GM12878 (cell line): ENCODE results near the gene TYRO3. TPM values are rescaled to one million over a fixed set of nuclear protein-coding genes. Genes with fewer than 3 reads are reported as not detected.

Source experiments
- ATAC-seq: fragments of 200-7000 bp; cut with Tn5 transposase; 3 replicates; pipeline ENCODE4 v1.9.1; 2020; ENCODE audit warnings: mild to moderate bottlenecking, moderate library complexity
- BruUV-seq: library from RNA; stranded (reverse); fragments of 400-500 nt; replicated peaks from 2 replicates; lab custom pipeline; 2021; lab: Mats Ljungman, UMichigan
- CTCF ChIA-PET: fragments of 300-600 bp; sonication (Branson Sonifier 250); formaldehyde crosslinking; extraction: SDS; loops from one replicate; lab custom pipeline; 2021; ENCODE audit warnings: inconsistent platforms; lab: Yijun Ruan, JAX
- POLR2A ChIA-PET: fragments of 350-600 bp; formaldehyde crosslinking; extraction: SDS; loops from one replicate; lab custom pipeline; 2021; ENCODE audit warnings: inconsistent platforms; lab: Charles Lee
- RAD21 ChIA-PET: fragments of 300-600 bp; sonication (Branson Sonifier 250); formaldehyde crosslinking; loops from one replicate; lab custom pipeline; 2023; ENCODE audit warnings: antibody characterized with exemption; ENCODE audit not compliant: unreplicated experiment; lab: Charles Lee
- SMC1A ChIA-PET: fragments of 300-600 bp; sonication (Branson Sonifier 250); formaldehyde crosslinking; loops from one replicate; lab custom pipeline; 2023; ENCODE audit not compliant: unreplicated experiment, uncharacterized antibody; lab: Charles Lee
- DNase-seq: peaks from one replicate; pipeline ENCODE4 v3.0.0-alpha.2; 2011; ENCODE audit warnings: low read depth, low spot score
- FAIRE-seq: peaks from 3 replicates; lab custom pipeline; 2011; peaks lifted over from hg19 to GRCh38; lab: Jason Lieb, UNC
- H2AFZ ChIP-seq: 2 replicates; pipeline ENCODE4 v1.6.0; 2011; ENCODE audit warnings: low read depth, low read length, control low read depth; ENCODE audit not compliant: control insufficient read depth
- H3K27ac ChIP-seq: 2 replicates; pipeline ENCODE4 v1.5.1; 2011; ENCODE audit warnings: control low read depth; ENCODE audit not compliant: control insufficient read depth, insufficient read depth
- H3K27me3 ChIP-seq, 2 experiments: replicated peaks in 1 of 2; 2 replicates each; pipeline versions ENCODE4 v1.6.0 to v1.6.1; 2011; ENCODE audit warnings: low read length in 1 of 2; ENCODE audit not compliant: control insufficient read depth in 2 of 2, insufficient read depth in 2 of 2
- H3K36me3 ChIP-seq, 2 experiments: 2 replicates each; pipeline ENCODE4 v1.5.1; 2011; ENCODE audit warnings: low read length in 1 of 2; ENCODE audit not compliant: control insufficient read depth in 2 of 2, insufficient read depth in 2 of 2
- H3K4me1 ChIP-seq: 2 replicates; pipeline ENCODE4 v1.6.1; 2011; ENCODE audit warnings: mild to moderate bottlenecking, low read length, moderate library complexity, mixed read lengths; ENCODE audit not compliant: control insufficient read depth, insufficient read depth
- H3K4me2 ChIP-seq: 2 replicates; pipeline ENCODE4 v1.6.0; 2011; ENCODE audit warnings: control low read depth; ENCODE audit not compliant: control insufficient read depth, insufficient read depth
- H3K4me3 ChIP-seq: fragments of 200-600 bp; sonication (generic); 2 replicates; pipeline ENCODE4 v1.5.1; 2016
- H3K79me2 ChIP-seq: 2 replicates; pipeline ENCODE4 v1.6.0; 2011; ENCODE audit warnings: low read length; ENCODE audit not compliant: control insufficient read depth, insufficient read depth
- H3K9ac ChIP-seq: 2 replicates; pipeline ENCODE4 v1.8.0; 2011; ENCODE audit warnings: low read length, control low read depth, mixed read lengths; ENCODE audit not compliant: control insufficient read depth, insufficient read depth
- H3K9me3 ChIP-seq: replicated peaks from 3 replicates; pipeline ENCODE4 v1.5.1; 2011; ENCODE audit warnings: mild to moderate bottlenecking, low read length; ENCODE audit not compliant: control insufficient read depth, insufficient read depth
- H4K20me1 ChIP-seq: 2 replicates; pipeline ENCODE4 v1.6.0; 2011; ENCODE audit not compliant: control insufficient read depth, insufficient read depth
- CBX3 ChIP-seq: fragments of 200-600 bp; sonication (generic); IDR thresholded peaks from 2 replicates; pipeline ENCODE4 v1.6.1; 2016; ENCODE audit warnings: low read depth, borderline replicate concordance
- CREB1 ChIP-seq: IDR thresholded peaks from 2 replicates; pipeline ENCODE4 v1.6.1; 2012; ENCODE audit warnings: low read depth, mild to moderate bottlenecking, inconsistent platforms
- ETV6 ChIP-seq, 2 experiments: fragments of 450-650 bp in 1 of 2; IDR thresholded peaks in 1 of 2; conservative IDR thresholded peaks in 1 of 2; 2 replicates each; pipeline ENCODE4 v1.6.1; 2014; ENCODE audit warnings: antibody characterized with exemption in 1 of 2, borderline replicate concordance in 1 of 2, low read depth in 1 of 2, mild to moderate bottlenecking in 1 of 2, moderate library complexity in 1 of 2
- IRF3 ChIP-seq: fragments of 450-650 bp; IDR thresholded peaks from 2 replicates; pipeline ENCODE4 v1.6.1; 2014; ENCODE audit warnings: mild to moderate bottlenecking
- NFIC ChIP-seq: IDR thresholded peaks from 2 replicates; pipeline ENCODE4 v1.6.1; 2012; ENCODE audit warnings: low read depth, mild to moderate bottlenecking, inconsistent platforms, low read length, moderate library complexity
- NFYB ChIP-seq: IDR thresholded peaks from 2 replicates; pipeline ENCODE4 v1.6.1; 2011; ENCODE audit warnings: low read depth, mild to moderate bottlenecking, low read length, improper control_type of control experiment, moderate library complexity; ENCODE audit not compliant: insufficient read depth
- NR2F1 ChIP-seq: fragments of 450-650 bp; conservative IDR thresholded peaks from 2 replicates; pipeline ENCODE4 v1.6.1; 2017; ENCODE audit warnings: mild to moderate bottlenecking
- PML ChIP-seq: IDR thresholded peaks from 2 replicates; pipeline ENCODE4 v1.6.1; 2012; ENCODE audit warnings: low read length, inconsistent platforms
- POLR2AphosphoS5 ChIP-seq: IDR thresholded peaks from 2 replicates; pipeline ENCODE4 v1.6.1; 2011; ENCODE audit warnings: mild to moderate bottlenecking, low read length, inconsistent platforms
- RFX5 ChIP-seq: IDR thresholded peaks from 2 replicates; pipeline ENCODE4 v1.6.1; 2011; ENCODE audit warnings: low read depth, low read length, improper control_type of control experiment
- SMAD5 ChIP-seq: IDR thresholded peaks from 2 replicates; pipeline ENCODE4 v1.6.1; 2016; ENCODE audit warnings: antibody characterized with exemption, low read depth
- SMC3 ChIP-seq: IDR thresholded peaks from 2 replicates; pipeline ENCODE4 v1.6.1; 2011; ENCODE audit warnings: low read length, improper control_type of control experiment, borderline replicate concordance
- SREBF2 ChIP-seq: IDR thresholded peaks from 2 replicates; pipeline ENCODE4 v1.6.1; 2012; ENCODE audit warnings: mild to moderate bottlenecking, low read length
- TCF3 ChIP-seq: IDR thresholded peaks from 2 replicates; pipeline ENCODE4 v1.6.1; 2012; ENCODE audit warnings: low read depth, mild to moderate bottlenecking, low read length, borderline replicate concordance; ENCODE audit not compliant: insufficient read depth
- ZNF24 ChIP-seq: fragments of 450-650 bp; IDR thresholded peaks from 2 replicates; pipeline ENCODE4 v1.6.1; 2017; ENCODE audit warnings: antibody characterized with exemption, mild to moderate bottlenecking
- ZNF274 ChIP-seq: IDR thresholded peaks from one replicate; pipeline ENCODE4 v1.8.0; 2011; ENCODE audit not compliant: insufficient read length, insufficient read depth
- ZNF622 ChIP-seq: fragments of 450-650 bp; IDR thresholded peaks from 2 replicates; pipeline ENCODE4 v1.6.1; 2017; ENCODE audit warnings: mild to moderate bottlenecking, inconsistent platforms
- ZNF687 ChIP-seq: fragments of 450-650 bp; IDR thresholded peaks from 2 replicates; pipeline ENCODE4 v1.6.1; 2017; ENCODE audit warnings: mild to moderate bottlenecking, moderate library complexity
- WGBS: methylation state at CpG from one replicate; pipeline ENCODE4 v1.1.6; 2016; ENCODE audit warnings: low lambda C conversion rate; ENCODE audit not compliant: insufficient replicate concordance, insufficient coverage; ENCODE audit errors: missing lambda C conversion rate; 5-methylcytosine and 5-hydroxymethylcytosine counted together
- in situ Hi-C: fragments of 300-500 bp; cut with MboI; formaldehyde crosslinking; loops from 9 replicates; pipeline ENCODE4 v1.14.3; 2018; ENCODE audit warnings: mixed read lengths
- intact Hi-C: fragments of 100-400 bp; cut with micrococcal nuclease; formaldehyde crosslinking; loops from one replicate; pipeline ENCODE4 v1.14.2; 2022; ENCODE audit not compliant: unreplicated experiment
- polyA plus RNA-seq, 11 experiments: library from polyadenylated mRNA; depleted of rRNA in 4 of 11; unstranded in 6 of 11; stranded (reverse) in 5 of 11; fragments of >200 nt; fragmentation: Nextera tagmentation in 4 of 11; fragmentation: Illumina TruSeq in 1 of 11; extraction: Ambion mirVana in 4 of 11; extraction: Trizol in 1 of 11; gene quantifications; 1 replicate in 1 of 11; 2 replicates in 10 of 11; pipeline versions ENCODE4 v1.2.1 to v1.2.3, GENCODE V29; 2011 to 2016; ENCODE audit warnings: inconsistent platforms in 2 of 11, missing spikeins in 2 of 11, low read depth in 1 of 11
- total RNA-seq, 4 experiments: library from RNA; depleted of rRNA in 3 of 4; stranded (reverse); fragments of >200 nt in 3 of 4; fragmentation: Illumina TruSeq in 1 of 4; extraction: Trizol in 1 of 4; gene quantifications; 2 replicates each; pipeline versions ENCODE4 v1.2.1 to v1.2.3, GENCODE V29; 2013 to 2021
- TF ChIP-seq, protein P1 (sequence below): IDR thresholded peaks from 2 replicates; pipeline ENCODE4 v1.6.1; 2011; ENCODE audit warnings: borderline replicate concordance, low read depth, mild to moderate bottlenecking, moderate library complexity, low read length; ENCODE audit not compliant: insufficient read depth, poor library complexity, severe bottlenecking

Gene TYRO3
- total and polyA plus RNA-seq, 10 of the 15 experiments (the other 5 are each of a cell fraction or from before 2014, with no cell fraction given), result 0.06 to 0.28 (median 0.13) TPM; not detected in 4

DNA sequence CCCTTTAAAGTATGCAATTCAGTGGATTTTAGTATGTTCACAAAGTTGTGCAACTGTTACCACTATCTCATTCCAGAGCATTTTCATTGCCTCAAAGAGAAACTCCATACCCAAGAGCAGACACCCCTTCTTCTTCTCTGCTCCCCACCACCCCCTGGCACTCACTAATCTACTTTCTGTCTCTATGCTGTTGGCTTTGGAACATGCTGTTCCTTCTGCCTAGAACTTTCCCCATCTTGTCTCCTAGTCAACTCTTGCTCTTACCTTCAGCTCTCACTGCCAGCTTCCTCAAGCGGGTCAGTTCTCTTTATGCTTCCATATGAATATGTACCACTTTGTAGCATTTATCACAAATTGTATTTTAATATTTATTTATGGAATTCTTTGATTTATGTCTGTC lies 50.1 kb downstream of the TYRO3 start:
- RAD21 ChIA-PET, result no interaction called here
- TF ChIP-seq CBX3, result no peak
- no peak for TF ChIP-seq IRF3
- TF ChIP-seq NFYB, result no peak
- TF ChIP-seq ZNF687, result no peak
- no peak for TF ChIP-seq PML
- no peak for TF ChIP-seq RFX5
- TF ChIP-seq ZNF24, result no peak
- TF ChIP-seq NFIC, result no peak
- TF ChIP-seq SMAD5, result no peak
- no peak for TF ChIP-seq ZNF274
- no peak for TF ChIP-seq CREB1
- TF ChIP-seq SMC3, result no peak
- TF ChIP-seq, protein P1, sequence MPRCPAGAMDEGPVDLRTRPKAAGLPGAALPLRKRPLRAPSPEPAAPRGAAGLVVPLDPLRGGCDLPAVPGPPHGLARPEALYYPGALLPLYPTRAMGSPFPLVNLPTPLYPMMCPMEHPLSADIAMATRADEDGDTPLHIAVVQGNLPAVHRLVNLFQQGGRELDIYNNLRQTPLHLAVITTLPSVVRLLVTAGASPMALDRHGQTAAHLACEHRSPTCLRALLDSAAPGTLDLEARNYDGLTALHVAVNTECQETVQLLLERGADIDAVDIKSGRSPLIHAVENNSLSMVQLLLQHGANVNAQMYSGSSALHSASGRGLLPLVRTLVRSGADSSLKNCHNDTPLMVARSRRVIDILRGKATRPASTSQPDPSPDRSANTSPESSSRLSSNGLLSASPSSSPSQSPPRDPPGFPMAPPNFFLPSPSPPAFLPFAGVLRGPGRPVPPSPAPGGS, result no peak
- no peak for TF ChIP-seq ZNF622
- no peak for TF ChIP-seq NR2F1
- TF ChIP-seq SREBF2, result no peak
- no peak for TF ChIP-seq POLR2AphosphoS5
- TF ChIP-seq ETV6 (conservative IDR thresholded peaks at IDR 0.05 in 1 of 2, IDR thresholded peaks at IDR 0.05 in 1 of 2; ENCODE audit: borderline replicate concordance in 1 of 2, low read depth in 1 of 2), result no peak
- TF ChIP-seq TCF3, result no peak
- TF ChIP-seq, all 136 proteins: peak for 0
- Histone ChIP-seq H3K4me2 (no peak overlapping the region), H3K9me3 (no peaks in the 10 kb centered on the region), H3K36me3 (no peaks in the 10 kb centered on the region), H3K27ac (no peak overlapping the region), H3K4me1 (no peaks in the 10 kb centered on the region), H4K20me1 (no peaks in the 10 kb centered on the region), H3K4me3 (no peak overlapping the region), H3K9ac (no peak overlapping the region), H3K79me2 (no peaks in the 10 kb centered on the region), H3K27me3 (no peaks in the 10 kb centered on the region), H2AFZ (no peak overlapping the region)
- intact Hi-C loops, result no loop called here
- ATAC-seq, result no peak
- WGBS, result 3% methylated on average over 1 of the region's 1 CpG
- FAIRE-seq, result no peak
- no TSS peak for BruUV-seq
- CTCF ChIA-PET, result no interaction called here
- in situ Hi-C loops, result no loop called here
- no peak for DNase-seq
- SMC1A ChIA-PET, result no interaction called here
- POLR2A ChIA-PET, result no interaction called here
